Fibroblast of mammary gland (primary cell): ENCODE measurements around the gene SH2D3C.
A peak's percentile ranks its signal among the peaks of the same experiment; 100 is the strongest.

ENCODE experiments used
- DNase-seq: peaks from one replicate; pipeline ENCODE4 v3.0.0-alpha.2; 2010; ENCODE audit warnings: low read depth
- H3K4me3 ChIP-seq: 2 replicates; pipeline ENCODE4 v1.5.1; 2011; ENCODE audit warnings: low read depth, mild to moderate bottlenecking, low read length, moderate library complexity; ENCODE audit not compliant: control insufficient read depth
- TF ChIP-seq, protein P1 (sequence below): conservative IDR thresholded peaks from 2 replicates; pipeline ENCODE4 v1.5.1; 2011; ENCODE audit warnings: low read depth, low read length, inconsistent platforms; ENCODE audit not compliant: control insufficient read depth, insufficient read depth

Gene SH2D3C

DNA sequence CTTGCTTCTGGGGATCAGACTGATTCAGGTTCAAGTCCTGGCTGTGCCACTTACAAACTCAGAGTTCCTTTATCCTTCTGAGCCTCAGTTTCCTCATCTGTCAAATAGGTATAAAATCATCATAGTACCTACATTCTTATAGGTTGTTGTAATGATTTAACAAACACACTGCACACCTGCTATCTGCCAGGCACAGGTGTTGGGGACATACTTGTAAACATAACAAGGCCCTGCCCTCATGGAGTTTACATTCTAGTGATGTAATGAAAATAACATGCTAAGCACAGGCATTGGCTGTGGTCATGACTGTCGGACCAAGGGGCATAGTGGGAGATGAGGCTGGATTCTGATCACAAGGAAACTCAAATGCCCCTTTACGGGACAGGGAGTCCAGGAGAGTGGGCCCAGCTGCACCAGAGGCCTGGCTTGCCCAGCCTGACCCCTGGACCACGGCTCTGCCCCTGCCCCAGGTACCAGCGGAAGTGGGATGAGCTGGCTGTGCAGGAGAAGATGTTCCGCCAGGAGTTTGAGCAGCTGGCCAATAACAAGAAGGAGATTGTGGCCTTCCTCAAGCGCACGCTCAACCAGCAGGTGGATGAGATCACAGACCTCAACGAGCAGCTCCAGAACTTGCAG is 69.4 kb downstream of the SH2D3C start:
- TF ChIP-seq, protein P1, sequence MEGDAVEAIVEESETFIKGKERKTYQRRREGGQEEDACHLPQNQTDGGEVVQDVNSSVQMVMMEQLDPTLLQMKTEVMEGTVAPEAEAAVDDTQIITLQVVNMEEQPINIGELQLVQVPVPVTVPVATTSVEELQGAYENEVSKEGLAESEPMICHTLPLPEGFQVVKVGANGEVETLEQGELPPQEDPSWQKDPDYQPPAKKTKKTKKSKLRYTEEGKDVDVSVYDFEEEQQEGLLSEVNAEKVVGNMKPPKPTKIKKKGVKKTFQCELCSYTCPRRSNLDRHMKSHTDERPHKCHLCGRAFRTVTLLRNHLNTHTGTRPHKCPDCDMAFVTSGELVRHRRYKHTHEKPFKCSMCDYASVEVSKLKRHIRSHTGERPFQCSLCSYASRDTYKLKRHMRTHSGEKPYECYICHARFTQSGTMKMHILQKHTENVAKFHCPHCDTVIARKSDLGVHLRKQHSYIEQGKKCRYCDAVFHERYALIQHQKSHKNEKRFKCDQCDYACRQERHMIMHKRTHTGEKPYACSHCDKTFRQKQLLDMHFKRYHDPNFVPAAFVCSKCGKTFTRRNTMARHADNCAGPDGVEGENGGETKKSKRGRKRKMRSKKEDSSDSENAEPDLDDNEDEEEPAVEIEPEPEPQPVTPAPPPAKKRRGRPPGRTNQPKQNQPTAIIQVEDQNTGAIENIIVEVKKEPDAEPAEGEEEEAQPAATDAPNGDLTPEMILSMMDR = no peak
- H3K4me3 ChIP-seq = no peak overlapping the region
- DNase-seq = no peak

DNA sequence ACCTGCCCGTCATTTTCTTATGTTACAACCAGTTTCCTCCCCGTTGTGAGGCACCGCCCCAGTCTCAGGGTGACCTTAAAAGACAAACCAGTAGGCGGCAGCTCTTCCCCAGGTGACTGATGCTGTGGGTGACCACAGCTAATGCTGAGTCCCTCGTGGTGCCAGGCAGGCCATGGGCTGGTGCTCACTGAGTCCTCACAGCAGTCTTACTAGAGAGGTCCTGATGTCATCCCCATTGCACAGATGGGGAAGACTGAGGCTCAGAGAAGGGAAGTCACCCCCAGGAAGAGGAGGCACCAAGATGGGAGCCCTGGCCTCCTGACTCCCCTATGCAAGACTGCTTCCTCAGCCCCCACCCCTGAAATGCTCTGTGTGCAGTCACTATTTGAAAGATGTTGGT is 70.7 kb downstream of the SH2D3C start:
- TF ChIP-seq, protein P1 = no peak
- H3K4me3 ChIP-seq = no peak overlapping the region
- peak; percentile 16 for DNase-seq

DNA sequence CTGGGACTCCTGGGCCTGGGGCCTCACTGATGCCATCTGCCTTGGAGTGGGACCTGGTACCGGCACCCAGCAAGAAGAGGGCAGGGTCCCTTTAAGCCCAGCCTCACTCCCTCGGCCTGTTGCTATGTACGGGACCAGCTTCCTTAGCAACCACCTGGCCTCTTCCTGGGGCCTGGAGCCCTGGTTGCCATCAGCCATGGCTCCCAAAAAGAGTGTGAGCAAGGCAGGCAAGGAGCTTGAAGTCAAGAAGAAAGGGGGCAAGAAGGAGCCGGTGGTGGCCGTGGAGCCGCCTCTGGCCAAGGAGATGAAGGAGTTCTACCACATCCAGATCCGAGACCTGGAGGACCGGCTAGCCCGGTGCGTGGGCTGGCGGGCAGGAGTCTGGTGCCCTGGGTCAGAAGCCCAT is 71.6 kb downstream of the SH2D3C start, which contains the start of gene CFAP157:
TSS of gene CFAP157 (plus strand) at position 153 of the 406 bp plus-strand sequence. CDS start at position 197, 44 bp downstream.
- no peak within 1 kb of the TSS for H3K4me3 ChIP-seq
- TF ChIP-seq, protein P1 = no peak
- no peak for DNase-seq

DNA sequence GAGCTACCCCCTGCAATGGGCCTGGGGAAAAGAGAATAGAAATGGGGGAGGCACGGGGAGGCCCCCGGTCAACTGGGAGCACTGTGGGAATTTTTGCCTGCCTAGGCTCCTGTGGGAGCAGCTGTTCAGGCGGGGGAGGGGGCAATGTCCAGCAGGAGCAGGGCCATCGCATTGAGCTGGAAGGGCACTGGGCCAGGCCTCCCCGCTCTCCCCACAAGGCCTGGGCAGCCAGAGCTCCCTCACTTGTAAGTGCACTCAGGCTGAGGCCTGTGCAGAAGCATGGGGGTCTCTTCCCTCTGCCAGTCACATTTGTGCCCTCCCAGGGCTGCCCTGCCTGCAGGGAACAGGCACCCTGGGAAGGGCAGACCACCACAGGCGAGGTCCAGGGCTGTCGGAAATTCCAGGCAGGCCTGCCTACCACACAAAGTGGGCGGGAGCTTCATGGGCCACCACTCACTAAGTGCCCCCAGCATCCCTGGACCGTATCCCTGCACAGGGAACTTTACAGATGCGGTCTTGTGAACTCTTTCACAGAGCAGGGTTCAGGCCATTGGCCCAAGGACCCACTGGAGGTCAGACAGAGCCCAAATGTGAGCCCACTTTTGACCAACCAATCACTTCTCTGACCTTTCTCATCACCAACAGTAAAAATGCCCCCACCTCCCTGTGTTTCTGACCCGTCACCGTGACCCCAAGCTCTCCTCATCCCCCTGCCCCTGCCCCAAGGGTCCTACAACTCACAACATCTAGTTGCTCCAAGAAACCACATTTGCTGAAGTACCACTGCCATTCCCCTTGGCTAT is 72.7 kb downstream of the SH2D3C start:
- DNase-seq = no peak
- TF ChIP-seq, protein P1 = no peak
- no peak overlapping the region for H3K4me3 ChIP-seq

- no peak for DNase-seq
- TF ChIP-seq, protein P1 = no peak
- H3K4me3 ChIP-seq = no peak overlapping the region
These were observed 75.0 kb downstream of the SH2D3C start for GRCh38 chr9:127703289-127703946.

- TF ChIP-seq, protein P1 = no peak
- H3K4me3 ChIP-seq = no peak overlapping the region
- DNase-seq = no peak
These were observed 77.7 kb downstream of the SH2D3C start for GRCh38 chr9:127700594-127701255.
